ENCODE results near the gene VIM.

The VIM gene

DNA sequence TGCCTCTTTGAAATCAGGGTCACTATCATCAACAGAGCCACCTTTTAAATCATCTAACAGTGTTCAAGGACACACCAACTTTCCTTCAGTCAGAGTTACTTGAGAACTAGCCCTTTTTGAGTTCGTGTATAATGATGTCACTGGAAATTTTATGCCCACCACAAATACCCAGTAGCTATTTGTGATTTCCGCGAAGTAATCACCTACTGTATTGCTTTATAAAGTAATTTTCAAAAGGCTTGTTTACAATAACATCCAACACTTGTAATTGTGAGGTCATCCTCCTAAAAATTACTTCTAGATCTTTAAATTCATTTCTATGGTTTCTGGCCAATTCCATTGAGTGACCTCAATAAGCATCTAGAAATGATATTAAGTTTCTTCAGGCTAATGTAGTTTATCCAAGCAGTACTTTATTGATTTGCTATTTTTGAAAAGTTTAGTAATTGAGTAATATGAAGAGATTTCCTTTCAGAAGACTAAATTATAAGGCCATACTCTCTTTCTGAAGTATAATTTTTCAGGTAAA, 39.3 kb upstream of the VIM start:
- TF ChIP-seq, protein P1, sequence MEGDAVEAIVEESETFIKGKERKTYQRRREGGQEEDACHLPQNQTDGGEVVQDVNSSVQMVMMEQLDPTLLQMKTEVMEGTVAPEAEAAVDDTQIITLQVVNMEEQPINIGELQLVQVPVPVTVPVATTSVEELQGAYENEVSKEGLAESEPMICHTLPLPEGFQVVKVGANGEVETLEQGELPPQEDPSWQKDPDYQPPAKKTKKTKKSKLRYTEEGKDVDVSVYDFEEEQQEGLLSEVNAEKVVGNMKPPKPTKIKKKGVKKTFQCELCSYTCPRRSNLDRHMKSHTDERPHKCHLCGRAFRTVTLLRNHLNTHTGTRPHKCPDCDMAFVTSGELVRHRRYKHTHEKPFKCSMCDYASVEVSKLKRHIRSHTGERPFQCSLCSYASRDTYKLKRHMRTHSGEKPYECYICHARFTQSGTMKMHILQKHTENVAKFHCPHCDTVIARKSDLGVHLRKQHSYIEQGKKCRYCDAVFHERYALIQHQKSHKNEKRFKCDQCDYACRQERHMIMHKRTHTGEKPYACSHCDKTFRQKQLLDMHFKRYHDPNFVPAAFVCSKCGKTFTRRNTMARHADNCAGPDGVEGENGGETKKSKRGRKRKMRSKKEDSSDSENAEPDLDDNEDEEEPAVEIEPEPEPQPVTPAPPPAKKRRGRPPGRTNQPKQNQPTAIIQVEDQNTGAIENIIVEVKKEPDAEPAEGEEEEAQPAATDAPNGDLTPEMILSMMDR (IDR thresholded peaks at IDR 0.05; ENCODE audit: low read depth, low read length): no peak
- no peak for DNase-seq (ENCODE audit: low read depth, low spot score)

DNA sequence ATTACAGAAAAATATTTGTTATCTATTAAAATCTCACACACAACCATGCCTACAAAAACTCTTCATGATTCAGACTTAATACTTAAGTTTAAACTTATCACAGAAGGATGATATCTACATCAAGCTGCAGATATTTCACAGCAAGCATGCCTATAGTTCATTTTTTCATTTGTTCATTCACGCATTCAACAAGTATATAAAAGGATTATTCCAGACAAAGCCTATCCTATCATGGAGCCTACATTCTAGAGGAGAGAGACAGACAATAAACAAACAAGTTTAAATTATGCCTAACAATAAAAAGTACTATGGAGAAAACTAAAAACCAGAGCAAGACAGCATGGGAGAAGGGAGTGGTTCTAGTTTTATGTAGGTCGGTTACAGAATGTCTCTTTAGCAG, 37.4 kb upstream of the VIM start:
- no peak overlapping the region for H3K4me3 ChIP-seq (ENCODE audit: low read depth, low read length)
- in situ Hi-C loops (cut with HindIII; ENCODE audit: low sequenced_read_pairs): no loop called here
- DNase-seq (ENCODE audit: low read depth, low spot score): no peak
- TF ChIP-seq, protein P1 (IDR thresholded peaks at IDR 0.05; ENCODE audit: low read depth, low read length): no peak

More for the DNA sequence above, 39.3 kb upstream of the VIM start:
- in situ Hi-C loops (cut with HindIII; ENCODE audit: low sequenced_read_pairs): no loop called here
- no peak overlapping the region for H3K4me3 ChIP-seq (ENCODE audit: low read depth, low read length)

DNA sequence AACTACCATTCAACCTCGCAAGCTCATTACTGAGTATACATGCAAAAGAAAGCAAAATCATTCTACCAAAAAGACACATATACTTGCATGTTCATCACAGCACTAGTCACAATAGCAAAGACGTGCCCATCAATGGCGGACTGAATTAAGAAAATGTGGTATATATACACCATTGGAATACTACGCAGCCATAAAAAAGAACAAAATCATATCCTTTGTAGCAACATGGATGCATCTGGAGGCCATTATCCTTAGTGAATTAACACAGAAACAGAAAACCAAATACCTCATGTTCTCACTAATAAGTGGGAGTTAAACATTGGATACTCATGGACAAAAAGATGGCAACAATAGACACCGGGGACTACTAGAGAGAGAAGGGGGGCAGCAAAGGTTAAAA, 33.0 kb upstream of the VIM start:
- no peak overlapping the region for H3K4me3 ChIP-seq (ENCODE audit: low read depth, low read length)
- TF ChIP-seq, protein P1 (IDR thresholded peaks at IDR 0.05; ENCODE audit: low read depth, low read length): no peak
- in situ Hi-C loops (cut with HindIII; ENCODE audit: low sequenced_read_pairs): no loop called here
- no peak for DNase-seq (ENCODE audit: low read depth, low spot score)

DNA sequence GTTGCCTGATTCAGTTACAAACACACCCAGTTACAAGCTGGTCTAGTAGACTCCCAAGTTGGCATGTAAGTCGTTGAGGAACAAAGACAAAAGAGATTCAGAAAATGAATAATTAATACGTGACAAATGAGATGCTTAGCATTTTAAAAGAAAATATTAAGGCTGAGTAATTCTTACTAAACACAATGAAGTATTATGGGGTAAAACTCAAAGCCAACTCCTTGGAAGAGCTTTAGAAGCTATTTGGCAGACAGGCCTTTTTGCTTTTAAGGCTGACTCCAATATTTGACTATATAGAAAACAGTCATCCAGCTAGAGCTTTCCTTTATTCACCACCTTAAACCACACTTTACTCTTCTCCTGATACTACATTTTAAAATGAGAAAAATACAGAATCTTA, 32.0 kb upstream of the VIM start:
- in situ Hi-C loops (cut with HindIII; ENCODE audit: low sequenced_read_pairs): no loop called here
- no peak overlapping the region for H3K4me3 ChIP-seq (ENCODE audit: low read depth, low read length)
- DNase-seq (ENCODE audit: low read depth, low spot score): no peak
- TF ChIP-seq, protein P1 (IDR thresholded peaks at IDR 0.05; ENCODE audit: low read depth, low read length): no peak

DNA sequence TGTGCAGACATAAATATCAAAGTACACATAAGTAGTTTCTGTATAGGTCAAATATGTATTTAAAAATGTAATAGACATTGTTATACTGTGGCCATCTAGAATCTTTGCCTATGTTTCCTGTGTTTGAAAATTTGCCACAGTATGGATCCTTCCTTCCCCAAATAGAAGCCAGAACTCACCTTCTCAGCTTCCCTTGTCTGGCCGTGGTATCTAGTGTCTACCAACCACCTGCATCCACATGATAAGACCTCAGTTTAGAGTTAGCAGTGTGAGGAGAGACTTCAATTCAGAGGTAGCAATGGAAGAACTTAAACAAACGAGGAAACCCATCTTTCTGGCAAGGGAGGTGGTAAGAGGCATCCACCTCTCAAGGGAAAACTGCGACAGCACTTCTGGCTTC, 31.5 kb upstream of the VIM start:
- TF ChIP-seq, protein P1 (IDR thresholded peaks at IDR 0.05; ENCODE audit: low read depth, low read length): no peak
- no peak overlapping the region for H3K4me3 ChIP-seq (ENCODE audit: low read depth, low read length)
- no peak for DNase-seq (ENCODE audit: low read depth, low spot score)
- in situ Hi-C loops (cut with HindIII; ENCODE audit: low sequenced_read_pairs): no loop called here

DNA sequence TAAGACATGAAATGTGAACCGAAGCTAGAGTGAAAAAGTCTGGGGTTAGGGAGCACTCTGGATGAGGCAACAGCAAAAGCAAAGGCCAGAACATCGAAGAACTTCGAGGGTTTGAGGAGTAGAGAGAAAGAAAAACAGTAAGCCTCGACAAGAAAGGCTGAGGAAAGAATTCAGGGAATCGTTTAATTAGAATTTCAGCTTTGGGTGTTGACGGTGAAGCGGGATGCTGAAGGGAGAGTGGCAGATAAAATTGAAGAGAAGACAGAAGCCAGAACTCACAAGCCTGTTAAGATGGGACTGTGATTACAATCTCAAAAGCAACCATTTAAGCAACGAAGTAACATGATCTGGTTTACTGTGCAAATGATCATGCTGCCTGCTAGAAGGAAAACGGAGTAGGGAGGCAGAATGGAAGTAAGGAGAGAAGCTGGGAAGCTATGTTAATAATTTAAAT, 28.7 kb upstream of the VIM start:
- TF ChIP-seq, protein P1 (IDR thresholded peaks at IDR 0.05; ENCODE audit: low read depth, low read length): no peak
- H3K4me3 ChIP-seq (ENCODE audit: low read depth, low read length): peak overlapping the region; percentile 60
- in situ Hi-C loops (cut with HindIII; ENCODE audit: low sequenced_read_pairs): no loop called here
- peak; percentile 70 for DNase-seq (ENCODE audit: low read depth, low spot score)

Measured in astrocyte of the spinal cord (primary cell).